WERI-Rb-1 (cell line): ENCODE results near the gene JAGN1.
"Not testable (repeated sequence)": the region's sequence is repeated elsewhere in the genome, so short reads cannot be mapped to it uniquely, and the experiment has no call there.

Source experiments
- DNase-seq: peaks from one replicate; pipeline ENCODE4 v3.0.0-alpha.2; 2020
- H3K27ac ChIP-seq: fragments of 250-450 bp; sonication (Bioruptor Pico); 2 replicates; pipeline ENCODE4 v1.5.1; 2020; ENCODE audit warnings: mild to moderate bottlenecking, moderate library complexity
- H3K27me3 ChIP-seq: fragments of 250-450 bp; sonication (Bioruptor Pico); 2 replicates; pipeline ENCODE4 v1.5.1; 2021; ENCODE audit warnings: mild to moderate bottlenecking, low read depth, moderate library complexity; ENCODE audit not compliant: insufficient read depth, severe bottlenecking
- H3K36me3 ChIP-seq: fragments of 250-450 bp; sonication (Bioruptor Pico); 2 replicates; pipeline ENCODE4 v1.5.1; 2020; ENCODE audit warnings: mild to moderate bottlenecking, moderate library complexity
- H3K4me3 ChIP-seq: 2 replicates; pipeline ENCODE4 v1.5.1; 2011; ENCODE audit warnings: low read depth, mild to moderate bottlenecking, control low read depth, low read length
- H3K9me3 ChIP-seq: fragments of 250-450 bp; sonication (Bioruptor Pico); 2 replicates; pipeline ENCODE4 v1.5.1; 2021; ENCODE audit warnings: mild to moderate bottlenecking, moderate library complexity; ENCODE audit not compliant: severe bottlenecking
- TF ChIP-seq, protein P1 (sequence below): IDR thresholded peaks from 2 replicates; pipeline ENCODE4 v1.5.1; 2011; ENCODE audit warnings: low read depth, mild to moderate bottlenecking, control low read depth, inconsistent platforms, low read length

The JAGN1 gene

DNA sequence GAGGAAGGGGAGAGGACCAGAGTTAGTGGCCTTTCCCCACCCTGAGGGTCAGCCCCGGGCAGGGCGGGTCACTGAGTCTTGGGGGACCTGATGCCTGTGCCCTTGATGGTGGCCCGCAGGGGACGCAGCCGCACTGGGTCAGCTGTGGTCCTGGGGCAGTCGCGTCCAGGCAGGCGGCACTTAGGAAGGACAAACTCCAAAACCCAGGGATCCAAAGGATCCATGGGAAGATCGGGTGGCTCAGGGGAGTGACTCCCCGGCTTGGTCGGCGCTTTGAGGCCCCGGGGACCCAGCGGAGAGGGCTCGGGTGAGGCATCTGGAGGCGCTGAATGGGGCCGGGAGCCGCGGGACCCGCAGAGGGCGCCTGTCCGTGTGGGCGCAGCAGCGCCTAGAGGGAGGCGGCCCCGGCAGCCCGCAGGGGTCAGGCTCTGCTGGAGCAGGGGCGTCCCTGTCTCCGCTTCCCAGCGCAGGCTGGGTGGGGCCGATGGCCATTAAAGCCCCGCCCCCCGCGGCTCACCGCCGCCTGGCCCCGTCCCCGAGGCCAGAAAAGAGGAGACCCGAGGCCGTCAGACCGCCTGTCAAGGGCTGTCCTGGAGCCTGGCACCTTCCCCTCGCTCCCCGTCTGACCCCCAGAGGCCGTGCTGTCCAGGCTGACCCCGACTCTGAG lies 27.9 kb upstream of the JAGN1 start:
- no peaks in the 10 kb centered on the region for H3K27me3 ChIP-seq
- no peak for DNase-seq
- H3K27ac ChIP-seq: no peak overlapping the region
- no peaks in the 10 kb centered on the region for H3K36me3 ChIP-seq
- no peaks in the 10 kb centered on the region for H3K9me3 ChIP-seq
- no peak overlapping the region for H3K4me3 ChIP-seq
- TF ChIP-seq, protein P1, sequence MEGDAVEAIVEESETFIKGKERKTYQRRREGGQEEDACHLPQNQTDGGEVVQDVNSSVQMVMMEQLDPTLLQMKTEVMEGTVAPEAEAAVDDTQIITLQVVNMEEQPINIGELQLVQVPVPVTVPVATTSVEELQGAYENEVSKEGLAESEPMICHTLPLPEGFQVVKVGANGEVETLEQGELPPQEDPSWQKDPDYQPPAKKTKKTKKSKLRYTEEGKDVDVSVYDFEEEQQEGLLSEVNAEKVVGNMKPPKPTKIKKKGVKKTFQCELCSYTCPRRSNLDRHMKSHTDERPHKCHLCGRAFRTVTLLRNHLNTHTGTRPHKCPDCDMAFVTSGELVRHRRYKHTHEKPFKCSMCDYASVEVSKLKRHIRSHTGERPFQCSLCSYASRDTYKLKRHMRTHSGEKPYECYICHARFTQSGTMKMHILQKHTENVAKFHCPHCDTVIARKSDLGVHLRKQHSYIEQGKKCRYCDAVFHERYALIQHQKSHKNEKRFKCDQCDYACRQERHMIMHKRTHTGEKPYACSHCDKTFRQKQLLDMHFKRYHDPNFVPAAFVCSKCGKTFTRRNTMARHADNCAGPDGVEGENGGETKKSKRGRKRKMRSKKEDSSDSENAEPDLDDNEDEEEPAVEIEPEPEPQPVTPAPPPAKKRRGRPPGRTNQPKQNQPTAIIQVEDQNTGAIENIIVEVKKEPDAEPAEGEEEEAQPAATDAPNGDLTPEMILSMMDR: no peak

DNA sequence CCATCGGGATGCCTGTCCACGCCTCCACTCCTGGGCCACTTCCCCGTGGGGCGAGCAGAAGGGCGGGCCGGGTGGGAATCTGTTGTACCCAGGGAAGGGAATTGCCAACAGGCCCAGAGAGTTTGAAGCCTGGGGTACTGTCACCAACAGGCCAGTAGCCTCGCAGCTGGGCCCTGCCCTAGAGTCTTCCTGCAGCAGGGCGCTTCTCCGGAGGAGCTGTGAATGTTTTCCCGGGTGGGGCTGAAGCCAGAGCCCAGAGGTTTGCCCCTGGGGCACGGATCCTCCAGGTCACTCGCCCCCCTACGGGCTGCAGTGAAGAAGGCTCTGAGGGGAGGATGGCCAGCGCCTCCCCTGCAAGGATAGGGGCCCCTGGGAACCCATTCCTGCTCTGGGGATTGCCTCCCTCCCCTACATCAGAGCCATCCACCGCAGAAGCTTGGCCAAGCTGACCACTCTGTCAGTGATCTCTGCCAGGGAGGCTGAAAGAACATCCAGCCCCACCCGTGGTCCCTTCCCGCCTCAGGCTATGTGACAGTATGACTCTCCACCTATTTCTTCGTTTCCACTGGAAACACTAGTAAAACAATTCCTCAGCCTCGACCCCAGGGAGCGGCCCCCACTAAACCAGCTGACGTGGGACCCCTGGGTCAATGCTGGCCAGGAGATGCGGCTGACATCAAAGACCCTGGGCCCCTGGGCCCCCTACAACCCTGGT lies 27.2 kb upstream of the JAGN1 start:
- TF ChIP-seq, protein P1: no peak
- no peak overlapping the region for H3K27ac ChIP-seq
- no peaks in the 10 kb centered on the region for H3K36me3 ChIP-seq
- H3K9me3 ChIP-seq: no peaks in the 10 kb centered on the region
- no peaks in the 10 kb centered on the region for H3K27me3 ChIP-seq
- H3K4me3 ChIP-seq: no peak overlapping the region
- DNase-seq: no peak

DNA sequence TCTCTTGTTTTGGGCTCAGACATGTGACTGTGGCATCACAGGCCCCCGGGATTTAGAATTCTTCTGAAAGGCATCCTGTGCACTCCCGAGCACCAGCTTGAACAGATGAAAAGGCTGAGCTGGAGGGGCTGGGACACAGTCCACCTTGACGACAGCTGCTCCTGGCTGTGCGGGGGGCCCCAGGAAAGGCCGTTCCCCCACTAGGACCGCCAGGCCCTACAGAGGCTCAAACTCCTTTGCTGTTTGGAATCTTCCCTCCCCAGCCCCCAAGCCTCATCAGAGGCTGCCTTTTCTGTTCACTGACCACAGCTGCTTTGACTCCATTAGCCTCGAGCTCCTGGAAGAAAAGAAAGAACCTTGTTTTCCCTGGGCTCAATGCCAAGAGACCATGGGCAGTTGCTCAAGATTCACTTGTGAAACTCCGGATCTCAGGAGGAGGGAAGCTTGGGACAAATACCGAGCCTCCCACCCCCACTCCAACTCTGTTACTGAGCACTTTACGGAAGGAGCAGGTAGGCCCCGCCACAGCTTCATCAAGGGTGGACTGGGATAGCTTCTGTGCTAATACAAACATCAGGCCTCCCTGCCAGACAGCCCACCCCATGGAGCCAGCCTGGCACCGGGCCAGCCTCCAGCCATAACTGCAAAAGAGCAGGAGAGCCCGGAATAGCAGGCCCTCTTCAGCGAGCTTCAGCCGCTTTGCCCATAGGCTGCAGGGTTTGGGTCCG lies 26.0 kb upstream of the JAGN1 start:
- Histone ChIP-seq H3K27ac (0 out of 2 replicates have a peak overlapping the region, but pooled peaks have one; percentile 8), H3K4me3 (no peak overlapping the region), H3K36me3 (no peaks in the 10 kb centered on the region), H3K27me3 (no peaks in the 10 kb centered on the region), H3K9me3 (no peaks in the 10 kb centered on the region)
- no peak for DNase-seq
- TF ChIP-seq, protein P1: no peak

DNA sequence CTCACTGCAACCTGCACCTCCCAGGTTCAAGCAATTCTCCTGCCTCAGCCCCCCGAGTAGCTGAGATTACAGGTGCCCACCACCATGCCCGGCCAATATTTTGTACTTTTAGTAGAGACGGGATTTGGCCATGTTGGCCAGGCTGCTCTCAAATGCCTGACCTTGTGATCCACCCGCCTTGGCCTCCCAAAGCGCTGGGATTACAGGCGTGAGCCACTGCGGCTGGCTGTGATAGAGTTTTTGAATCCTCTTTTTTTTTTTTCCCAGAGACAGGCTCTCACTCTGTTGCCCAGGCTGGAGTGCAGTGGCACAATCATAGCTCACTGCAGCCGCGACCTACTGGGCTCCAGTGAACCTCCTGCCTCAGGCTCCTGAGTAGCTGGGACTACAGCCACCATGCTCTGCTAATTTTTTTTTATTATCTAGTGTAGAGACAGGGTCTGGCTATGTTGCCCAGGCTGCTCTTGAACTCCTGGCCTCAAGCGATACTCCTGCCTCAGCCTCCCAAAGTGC lies 25.2 kb upstream of the JAGN1 start:
- H3K27me3 ChIP-seq, H3K9me3 ChIP-seq, H3K4me3 ChIP-seq, H3K36me3 ChIP-seq, H3K27ac ChIP-seq, DNase-seq: not testable (repeated sequence)

DNA sequence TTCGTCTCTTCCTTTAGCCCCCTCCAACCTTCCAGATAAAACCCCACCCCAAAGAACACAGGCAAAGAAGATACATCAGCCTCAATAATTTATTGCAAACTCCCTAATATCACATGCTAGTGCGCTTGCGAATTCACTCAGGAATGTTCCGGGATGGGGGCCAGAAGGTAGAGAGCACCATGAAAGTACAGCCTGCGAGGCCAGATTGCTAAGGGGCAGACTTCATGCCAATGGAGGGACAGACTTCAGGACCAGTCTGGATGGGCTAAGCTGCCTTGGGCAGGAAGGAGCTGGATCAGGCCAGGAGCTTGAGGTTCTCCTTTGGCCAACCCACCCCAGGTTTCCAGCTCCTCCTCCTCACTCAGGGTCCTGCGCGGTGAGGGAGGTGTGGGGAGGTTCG lies 23.8 kb upstream of the JAGN1 start:
- Histone ChIP-seq H3K36me3 (no peaks in the 10 kb centered on the region), H3K27me3 (no peaks in the 10 kb centered on the region), H3K4me3 (no peak overlapping the region), H3K27ac (no peak overlapping the region), H3K9me3 (no peaks in the 10 kb centered on the region)
- no peak for DNase-seq
- TF ChIP-seq, protein P1: no peak

DNA sequence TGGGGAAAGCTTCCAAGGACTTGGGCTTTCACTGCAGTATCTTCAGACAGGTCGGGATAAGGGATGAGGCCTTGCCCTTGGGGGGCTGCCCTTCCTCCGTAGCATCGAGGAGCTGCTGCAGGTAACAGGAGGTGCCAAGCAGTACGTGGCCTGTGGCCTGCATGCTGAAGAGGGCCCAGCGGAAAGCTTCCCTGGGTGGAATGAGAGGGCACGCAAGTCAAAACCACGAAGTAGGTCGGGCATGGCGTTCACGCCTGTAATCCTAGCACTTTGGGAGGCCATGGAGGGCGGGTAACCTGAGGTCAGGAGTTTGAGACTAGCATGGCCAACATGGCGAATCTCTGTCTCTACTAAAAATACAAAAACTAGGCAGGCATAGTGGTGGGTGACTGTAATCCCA lies 23.3 kb upstream of the JAGN1 start:
- Histone ChIP-seq H3K27ac (no peak overlapping the region), H3K27me3 (no peaks in the 10 kb centered on the region), H3K9me3 (no peaks in the 10 kb centered on the region), H3K4me3 (no peak overlapping the region), H3K36me3 (no peaks in the 10 kb centered on the region)
- DNase-seq: no peak
- TF ChIP-seq, protein P1: no peak
